HG03135 (cell line): ENCODE data around the gene EHD2.
"Not testable (repeated sequence)": the region's sequence is repeated elsewhere in the genome, so short reads cannot be mapped to it uniquely, and the experiment has no call there.

Experiments used
- ATAC-seq: cut with Tn5 transposase; IDR thresholded peaks from one replicate; pipeline ENCODE4 v1.9.1; 2021; ENCODE audit warnings: mild to moderate bottlenecking, moderate library complexity; ENCODE audit not compliant: unreplicated experiment

The EHD2 gene

DNA sequence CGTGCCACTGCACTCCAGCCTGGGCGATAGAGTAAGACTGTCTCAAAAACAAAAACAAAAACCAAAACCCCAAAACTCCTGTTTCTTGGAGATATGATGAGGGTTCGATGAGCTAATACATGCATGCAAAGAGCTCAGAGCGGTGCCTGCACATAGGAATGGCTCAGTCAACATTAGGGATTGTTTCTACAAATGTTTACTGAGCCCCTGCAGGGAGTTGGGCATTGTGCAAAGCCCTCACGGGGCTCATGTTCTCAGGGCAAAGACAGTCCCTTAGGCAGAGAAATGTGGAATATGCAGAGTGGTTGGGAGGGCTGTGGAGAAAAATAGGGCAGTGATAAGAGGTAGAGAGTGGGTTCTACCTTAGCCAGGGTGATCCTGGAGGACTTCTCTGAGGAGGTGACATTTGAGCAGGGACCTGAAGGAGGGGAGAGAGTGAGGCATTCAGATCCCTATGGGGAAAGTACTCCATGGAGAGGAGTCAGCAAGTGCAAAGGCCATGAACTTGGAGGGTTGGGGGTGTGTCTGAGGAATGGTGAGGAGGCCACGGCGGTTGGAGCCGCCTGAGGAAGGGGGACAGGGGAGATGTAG is 1.5 kb upstream of the EHD2 start:
- no peak for ATAC-seq

DNA sequence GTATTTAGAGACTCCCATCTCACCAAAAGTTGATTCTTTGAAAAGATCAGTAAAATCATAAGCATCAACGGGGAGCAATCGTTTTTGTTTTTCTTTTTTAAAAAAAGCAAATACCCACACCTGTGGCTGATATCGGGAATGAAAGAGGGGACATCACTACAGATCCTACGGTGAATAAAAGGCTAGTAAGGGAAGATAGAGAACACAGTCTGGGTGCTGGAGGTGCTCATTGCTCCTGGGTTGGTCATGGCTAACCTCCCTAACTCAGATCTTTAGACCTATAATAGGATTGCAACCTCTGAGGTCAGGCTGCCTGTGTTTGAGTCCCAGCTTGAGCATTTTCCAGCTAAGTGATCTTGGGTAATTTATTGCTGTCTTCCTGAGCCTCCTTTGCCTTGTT is 1.1 kb downstream of the EHD2 start:
- ATAC-seq = no peak

DNA sequence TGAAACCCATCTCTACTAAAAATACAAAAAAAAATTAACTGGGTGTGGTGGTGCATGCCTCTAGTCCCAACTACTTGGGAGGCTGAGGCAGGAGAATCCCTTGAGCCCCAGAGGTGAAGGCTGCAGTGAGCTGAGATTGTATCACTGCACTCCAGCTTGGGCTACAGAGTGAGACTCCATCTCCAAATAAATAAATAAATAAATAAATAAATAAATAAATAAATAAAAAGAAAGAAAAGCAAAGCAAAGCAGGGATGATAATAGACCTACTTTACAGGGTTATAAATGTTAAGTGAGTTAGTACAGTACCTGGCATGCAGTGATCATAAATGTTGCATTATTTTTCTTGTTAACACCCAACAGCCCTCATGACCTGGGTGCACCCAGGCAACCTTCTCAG is 1.6 kb downstream of the EHD2 start:
- ATAC-seq = not testable (repeated sequence)

DNA sequence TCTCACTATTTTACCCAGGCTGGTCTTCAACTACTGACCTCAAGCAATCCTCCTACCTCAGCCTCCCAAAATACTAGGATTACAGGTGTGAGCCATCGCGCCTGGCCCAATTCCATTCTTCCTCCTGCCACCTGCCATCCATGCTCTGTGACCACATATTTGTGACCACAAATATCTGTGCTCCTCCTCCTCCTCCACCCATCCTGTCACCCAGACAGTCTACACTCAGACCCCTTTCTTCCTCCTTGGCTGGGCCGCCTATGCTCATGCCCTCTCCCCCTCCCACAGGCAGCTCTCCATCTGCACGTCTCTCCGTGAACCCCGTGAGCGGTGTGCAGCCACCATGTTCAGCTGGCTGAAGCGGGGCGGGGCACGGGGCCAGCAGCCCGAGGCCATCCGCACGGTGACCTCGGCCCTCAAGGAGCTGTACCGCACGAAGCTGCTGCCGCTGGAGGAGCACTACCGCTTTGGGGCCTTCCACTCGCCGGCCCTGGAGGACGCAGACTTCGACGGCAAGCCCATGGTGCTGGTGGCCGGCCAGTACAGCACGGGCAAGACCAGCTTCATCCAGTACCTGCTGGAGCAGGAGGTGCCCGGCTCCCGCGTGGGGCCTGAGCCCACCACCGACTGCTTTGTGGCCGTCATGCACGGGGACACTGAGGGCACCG is 3.2 kb downstream of the EHD2 start:
- no peak for ATAC-seq

DNA sequence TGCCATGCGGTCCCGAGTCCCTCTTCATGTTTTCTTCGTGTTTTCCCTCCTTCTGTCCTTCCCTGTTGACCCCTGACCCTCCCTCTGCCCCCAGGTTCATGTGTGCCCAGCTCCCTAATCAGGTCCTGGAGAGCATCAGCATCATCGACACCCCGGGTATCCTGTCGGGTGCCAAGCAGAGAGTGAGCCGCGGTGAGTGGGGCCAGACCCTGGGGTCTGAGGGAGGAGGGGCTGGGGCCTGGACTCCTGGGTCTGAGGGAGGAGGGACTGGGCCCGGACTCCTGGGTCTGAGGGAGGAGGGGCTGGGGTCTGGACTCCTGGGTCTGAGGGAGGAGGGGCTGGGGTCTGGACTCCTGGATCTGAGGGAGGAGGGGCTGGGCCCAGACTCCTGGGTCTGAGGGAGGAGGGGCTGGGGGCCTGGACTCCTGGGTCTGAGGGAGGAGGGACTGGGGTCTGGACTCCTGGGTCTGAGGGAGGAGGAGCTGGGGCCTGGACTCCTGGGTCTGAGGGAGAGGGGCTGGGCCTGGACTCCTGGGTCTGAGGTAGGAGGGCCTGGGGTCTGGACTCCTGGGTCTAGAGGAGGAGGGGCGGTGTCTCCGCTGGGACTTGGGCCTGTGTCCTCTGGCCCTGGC is 5.3 kb downstream of the EHD2 start:
- not testable (repeated sequence) for ATAC-seq

DNA sequence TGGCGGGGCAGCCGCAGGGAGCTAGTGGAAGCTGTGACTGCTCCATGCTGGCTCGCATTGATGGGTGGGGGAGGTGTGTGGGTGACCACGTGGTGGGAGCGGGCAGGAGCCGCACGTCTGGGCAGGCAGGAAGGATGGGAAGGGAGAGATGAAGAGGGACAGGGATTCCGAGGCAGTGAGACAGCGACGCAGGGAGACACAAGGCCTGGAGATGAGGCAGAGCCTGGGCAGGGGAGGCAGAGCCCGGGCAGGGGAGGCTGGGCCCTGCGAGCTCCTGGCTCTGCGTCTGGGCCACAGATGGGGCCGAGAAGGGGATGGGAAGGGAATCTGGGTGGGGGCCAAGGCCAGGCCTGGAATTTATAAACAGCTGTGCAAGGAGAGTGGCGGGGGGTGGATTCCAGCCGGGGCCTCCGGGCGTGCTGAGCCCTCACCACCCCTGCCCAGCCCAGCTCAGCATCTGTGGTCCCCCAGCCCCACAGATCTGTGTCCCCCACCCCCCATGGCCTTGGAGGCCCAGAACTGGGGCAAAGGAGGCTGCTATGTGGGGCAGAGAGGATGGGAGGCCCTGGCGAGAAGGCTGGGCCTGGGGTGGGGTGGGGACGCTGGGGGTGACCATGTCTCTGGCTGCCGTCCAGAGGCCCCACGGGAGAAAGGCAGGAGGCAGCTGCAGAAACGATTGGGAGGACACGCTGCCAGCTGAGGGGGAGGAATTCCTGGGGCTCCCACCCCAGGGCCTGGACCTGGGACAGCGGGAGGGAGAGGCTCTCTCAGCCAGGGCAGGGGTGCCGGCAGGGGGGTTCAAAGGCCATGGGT is 6.0 kb downstream of the EHD2 start:
- no peak for ATAC-seq

DNA sequence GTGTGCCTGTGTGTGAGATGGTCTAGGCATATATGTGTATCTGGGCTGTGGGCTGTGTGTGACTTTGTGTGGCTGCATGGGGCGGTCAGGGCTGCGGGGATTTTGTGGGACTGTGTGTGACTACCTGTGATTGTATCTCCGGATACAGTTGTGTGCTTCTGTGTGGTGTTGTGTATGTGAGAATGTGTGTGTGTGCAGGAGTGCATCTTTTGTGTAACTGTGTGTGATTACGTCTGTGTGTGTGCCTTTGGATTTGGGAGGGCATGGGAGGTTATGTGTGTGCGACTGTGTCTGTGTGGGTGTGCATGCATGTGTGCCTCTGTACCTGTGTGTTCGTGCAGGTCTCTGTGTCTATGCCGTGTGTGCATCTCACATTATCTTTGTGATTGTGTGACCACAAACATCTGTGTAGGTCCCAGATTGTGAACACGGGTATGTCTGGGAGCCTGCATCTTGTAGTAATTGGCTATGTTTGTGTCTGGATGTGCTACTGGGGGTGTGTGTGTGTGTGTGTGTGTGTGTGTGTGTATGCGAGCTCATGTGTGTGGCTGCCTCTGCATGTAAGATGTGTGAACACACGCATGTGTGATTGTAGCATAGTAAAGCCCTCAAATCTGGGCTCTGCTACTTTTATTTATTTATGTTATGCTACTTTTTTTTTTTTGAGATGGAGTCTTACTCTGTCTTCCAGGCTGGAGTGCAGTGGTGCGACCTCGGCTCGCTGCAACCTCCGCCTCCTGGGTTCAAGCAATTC is 7.6 kb downstream of the EHD2 start:
- ATAC-seq = no peak

DNA sequence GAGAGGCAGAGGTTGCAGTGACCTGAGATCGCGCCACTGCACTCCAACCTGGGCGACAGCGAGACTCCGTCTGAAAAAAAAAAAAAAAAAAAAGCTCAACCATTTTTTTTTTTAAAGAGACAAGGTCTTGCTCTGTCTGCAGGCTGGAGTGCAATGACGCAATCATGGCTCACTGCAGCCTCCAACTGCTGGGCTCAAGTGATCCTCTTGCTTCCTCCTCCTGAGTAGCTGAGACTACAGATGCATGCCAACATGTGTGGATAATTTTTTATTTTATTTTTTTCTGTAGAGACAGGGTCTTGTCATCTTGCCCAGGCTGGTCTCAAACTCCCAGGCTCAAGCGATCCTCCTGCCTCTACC is 10.3 kb downstream of the EHD2 start:
- ATAC-seq = no peak

DNA sequence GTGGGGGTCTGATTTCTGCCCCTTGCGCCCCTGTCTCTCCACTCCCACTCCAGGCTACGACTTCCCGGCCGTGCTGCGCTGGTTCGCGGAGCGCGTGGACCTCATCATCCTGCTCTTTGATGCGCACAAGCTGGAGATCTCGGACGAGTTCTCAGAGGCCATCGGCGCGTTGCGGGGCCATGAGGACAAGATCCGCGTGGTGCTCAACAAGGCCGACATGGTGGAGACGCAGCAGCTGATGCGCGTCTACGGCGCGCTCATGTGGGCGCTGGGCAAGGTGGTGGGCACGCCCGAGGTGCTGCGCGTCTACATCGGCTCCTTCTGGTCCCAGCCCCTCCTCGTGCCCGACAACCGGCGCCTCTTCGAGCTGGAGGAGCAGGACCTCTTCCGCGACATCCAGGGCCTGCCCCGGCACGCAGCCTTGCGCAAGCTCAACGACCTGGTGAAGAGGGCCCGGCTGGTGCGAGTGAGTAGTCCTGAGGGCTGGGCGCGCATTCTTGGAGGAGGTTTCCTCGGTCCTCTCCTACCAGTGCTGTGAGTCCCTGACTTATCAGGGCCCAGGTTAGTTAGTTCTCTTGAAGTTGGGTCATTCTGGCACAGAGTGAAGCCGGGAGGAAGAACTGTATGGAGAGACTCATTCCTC is 12.7 kb downstream of the EHD2 start:
- no peak for ATAC-seq

DNA sequence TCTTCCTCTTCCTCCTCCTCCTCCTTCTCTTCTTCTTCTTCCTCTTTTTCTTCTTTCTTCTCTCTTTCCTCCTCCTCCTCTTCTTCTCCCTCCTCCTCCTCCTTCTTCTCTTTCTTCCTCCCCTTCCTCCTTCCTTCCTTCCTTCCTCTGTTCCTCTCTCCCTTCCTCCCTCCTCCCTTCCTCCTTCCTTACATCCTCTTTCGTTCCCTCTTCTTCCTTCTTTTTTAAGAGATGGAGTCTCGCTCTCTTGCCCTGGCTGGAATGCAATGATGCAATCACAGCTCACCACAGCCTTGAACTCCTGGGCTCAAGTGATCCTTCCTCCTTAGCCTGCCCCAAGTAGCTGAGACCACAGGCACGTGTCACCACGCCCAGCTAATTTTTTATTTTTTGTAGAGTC is 13.2 kb downstream of the EHD2 start:
- ATAC-seq = no peak

DNA sequence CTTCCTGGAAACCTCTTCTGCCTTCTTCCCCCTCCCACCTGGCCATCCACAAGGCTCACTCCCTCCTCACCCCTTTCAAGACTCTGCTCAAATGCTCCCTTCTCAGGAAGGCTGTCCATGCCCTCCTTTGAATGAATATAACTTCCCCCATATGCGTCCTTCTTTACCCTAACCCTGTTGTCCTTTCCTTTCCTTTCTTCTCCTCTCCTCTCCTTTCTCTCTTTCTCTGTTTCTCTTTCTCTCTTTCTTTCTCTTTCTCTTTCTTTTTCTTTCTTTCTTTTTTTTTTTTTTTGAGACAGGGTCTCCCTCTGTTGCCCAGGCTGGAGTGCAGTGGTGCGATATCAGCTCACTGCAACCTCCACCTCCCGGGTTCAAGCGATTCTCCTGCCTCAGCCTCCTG is 15.1 kb downstream of the EHD2 start:
- not testable (repeated sequence) for ATAC-seq

DNA sequence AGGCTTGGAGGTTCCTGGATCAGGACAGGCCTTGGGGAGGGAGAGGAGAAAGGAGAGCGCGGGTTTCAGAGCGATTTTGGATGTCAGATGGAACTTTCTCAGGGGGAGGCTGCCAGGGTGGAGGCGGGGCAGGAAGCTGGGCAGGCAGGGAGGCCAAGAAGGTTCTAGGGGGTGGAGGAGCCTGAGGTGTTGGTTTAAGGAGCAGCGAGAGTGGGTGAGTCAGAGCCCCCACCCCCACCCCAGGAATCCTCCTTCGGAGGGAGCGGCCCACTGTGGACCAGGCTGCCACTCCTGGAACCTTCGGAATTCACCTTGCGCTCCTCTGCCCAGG is 16.2 kb downstream of the EHD2 start:
- no peak for ATAC-seq

DNA sequence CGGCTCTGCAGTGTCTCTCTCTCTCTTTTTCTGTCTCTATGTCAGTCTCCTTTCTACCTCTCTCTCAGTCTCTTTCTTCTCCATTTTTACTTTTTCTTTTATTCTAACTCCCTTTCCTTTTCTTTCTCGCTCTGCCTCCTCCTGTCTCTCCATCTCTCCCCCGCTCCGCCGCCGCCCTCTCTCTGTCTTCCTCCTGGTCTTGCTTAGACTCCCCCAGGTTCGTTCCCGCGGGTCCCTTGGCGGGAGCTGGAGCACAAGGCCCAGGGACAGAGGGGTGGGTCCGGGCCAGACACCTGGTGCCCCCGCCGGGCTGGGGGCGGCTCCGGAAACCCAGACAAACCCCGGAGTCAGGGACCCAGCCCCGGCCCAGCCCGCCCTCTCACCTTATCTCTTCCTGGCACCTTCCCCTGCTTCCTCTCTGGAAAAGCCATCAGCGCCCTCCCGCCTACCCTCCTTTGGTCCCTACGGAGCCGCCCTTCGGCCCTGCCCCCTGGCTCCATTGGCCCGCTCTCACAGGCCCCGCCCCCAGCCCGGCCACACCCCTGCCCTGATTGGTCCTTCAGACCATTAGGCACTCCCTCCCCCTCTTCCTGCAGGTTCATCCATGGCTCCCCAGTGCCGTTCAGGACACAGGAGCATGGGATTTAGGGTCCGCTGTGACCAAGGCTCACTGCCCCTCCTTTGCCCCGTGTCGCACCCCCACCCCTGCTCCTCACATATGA is 16.7 kb downstream of the EHD2 start:
- no peak for ATAC-seq

DNA sequence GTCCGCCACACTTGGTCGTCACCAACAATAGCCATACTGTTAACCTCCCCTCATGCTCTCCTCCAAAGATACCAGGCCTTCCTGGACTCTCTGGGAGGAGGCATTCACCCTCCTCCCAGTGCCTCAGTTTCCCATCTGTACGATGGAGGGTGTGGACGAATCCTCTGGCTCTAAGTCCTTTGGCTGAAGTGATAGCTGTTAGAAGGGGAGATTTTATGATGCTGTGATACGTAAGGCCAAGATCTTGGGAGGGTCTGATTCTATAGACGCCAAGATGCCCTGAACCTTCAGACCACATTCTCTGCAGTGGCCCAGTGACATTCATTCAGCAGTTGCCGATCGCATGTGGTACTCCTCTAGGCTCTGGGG is 17.3 kb downstream of the EHD2 start:
- no peak for ATAC-seq

DNA sequence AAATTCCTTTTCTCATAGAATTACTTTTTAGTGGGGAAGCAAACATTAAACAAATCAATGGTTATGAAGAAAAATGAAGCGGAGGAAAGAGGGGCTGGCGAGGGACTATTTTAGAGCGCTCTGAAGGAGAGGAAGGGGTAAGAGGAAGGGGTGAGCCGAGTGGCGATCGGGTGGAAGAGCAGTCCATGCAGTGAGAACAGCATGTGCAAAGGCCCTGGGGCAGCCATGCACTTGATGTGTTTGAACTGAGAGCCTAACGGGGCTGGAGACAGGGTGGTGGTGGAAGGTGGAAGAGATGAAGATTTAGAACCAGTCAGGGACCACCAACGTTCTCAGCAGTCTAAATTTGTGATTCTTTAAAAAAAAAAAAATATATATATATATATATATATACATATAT is 17.7 kb downstream of the EHD2 start:
- ATAC-seq = no peak

DNA sequence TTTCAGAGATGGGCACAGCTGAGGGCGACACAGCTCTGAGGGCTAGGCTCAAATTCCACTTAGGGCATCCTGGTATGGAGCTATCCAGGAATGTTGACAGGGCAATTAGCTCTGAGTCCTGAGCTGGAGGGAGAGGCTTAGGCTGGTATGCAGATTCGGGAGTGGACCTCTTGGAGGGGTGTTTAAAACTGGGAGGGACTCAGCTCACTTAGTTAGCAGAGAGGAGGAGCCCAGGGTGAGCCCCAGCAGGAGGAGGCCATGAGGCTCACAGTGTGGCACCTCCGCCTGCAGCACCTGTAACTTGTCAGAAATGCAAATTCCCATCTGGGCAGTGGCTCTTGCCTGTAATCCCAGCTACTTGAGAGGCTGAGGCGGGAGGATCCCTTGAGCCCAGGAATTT is 21.9 kb downstream of the EHD2 start:
- no peak for ATAC-seq

DNA sequence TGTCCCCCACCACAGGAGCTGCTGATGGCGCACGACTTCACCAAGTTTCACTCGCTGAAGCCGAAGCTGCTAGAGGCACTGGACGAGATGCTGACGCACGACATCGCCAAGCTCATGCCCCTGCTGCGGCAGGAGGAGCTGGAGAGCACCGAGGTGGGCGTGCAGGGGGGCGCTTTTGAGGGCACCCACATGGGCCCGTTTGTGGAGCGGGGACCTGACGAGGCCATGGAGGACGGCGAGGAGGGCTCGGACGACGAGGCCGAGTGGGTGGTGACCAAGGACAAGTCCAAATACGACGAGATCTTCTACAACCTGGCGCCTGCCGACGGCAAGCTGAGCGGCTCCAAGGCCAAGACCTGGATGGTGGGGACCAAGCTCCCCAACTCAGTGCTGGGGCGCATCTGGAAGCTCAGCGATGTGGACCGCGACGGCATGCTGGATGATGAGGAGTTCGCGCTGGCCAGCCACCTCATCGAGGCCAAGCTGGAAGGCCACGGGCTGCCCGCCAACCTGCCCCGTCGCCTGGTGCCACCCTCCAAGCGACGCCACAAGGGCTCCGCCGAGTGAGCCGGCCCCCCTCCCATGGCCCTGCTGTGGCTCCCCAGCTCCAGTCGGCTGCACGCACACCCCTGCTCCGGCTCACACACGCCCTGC is 27.8 kb downstream of the EHD2 start:
- no peak for ATAC-seq

DNA sequence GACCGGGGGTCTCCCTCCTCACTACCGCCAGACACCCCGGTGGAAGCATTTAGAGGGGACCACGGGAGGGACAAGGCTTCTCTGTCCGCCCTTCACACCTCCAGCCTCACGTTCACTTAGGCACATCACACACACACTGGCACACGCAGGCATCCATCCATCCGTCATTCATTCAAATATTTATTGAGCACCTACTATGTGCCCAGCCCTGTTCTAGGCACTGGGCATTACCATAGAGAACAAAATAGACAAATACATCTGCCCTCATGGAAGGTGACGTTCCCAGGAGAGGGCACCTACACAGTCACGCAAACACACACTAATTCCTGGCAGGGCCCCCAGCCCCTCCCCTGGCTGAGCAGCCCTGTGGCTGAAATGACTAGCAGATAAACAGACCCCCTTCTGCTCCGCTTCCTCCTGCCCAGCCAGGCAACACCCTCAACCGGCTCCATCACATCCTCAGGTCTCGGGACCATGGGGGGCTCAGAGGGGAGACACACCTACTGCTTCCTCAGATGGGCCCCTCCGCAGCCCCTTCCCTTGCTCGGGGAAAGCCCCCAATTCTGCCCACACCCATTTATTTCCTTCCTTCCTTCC is 28.4 kb downstream of the EHD2 start:
- no peak for ATAC-seq

DNA sequence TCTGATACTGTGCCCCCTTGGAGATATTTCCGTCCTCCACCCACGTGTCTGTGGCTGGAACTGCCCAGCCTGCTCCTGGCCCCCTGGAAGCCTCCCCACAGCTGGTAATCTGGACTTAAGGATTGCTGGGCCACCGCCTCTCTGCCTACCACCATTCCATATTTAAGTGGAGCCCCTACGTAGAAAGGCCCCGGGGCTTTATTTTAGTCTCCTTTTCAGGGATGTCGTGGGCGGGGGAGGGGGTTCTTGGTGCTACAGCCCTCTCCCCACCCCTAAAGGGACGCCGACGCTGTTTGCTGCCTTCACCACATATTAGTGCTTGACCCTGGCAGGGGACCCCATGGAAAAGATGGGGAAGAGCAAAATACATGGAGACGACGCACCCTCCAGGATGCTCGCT is 29.4 kb downstream of the EHD2 start:
- ATAC-seq = no peak
